Gastrocnemius medialis (tissue), 4 donors: ENCODE results near the gene RCAN1. TPM values are rescaled to one million over a fixed set of nuclear protein-coding genes. Genes with fewer than 3 reads are reported as not detected.

Experiments used
- ATAC-seq, 2 donors: fragments of 150-250 bp; one replicate each; pipeline ENCODE4 v1.9.1; 2016
- DNase-seq, 2 donors: peaks; one replicate each; pipeline ENCODE4 v3.0.0-alpha.2; 2019
- H3K27ac ChIP-seq, 4 donors: fragments of 200-600 bp; sonication (generic); 1 replicate in 1 of 4; 2 replicates in 3 of 4; pipeline ENCODE4 v1.5.1; 2016 to 2018; ENCODE audit warnings: mild to moderate bottlenecking in 2 of 4, moderate library complexity in 1 of 4
- H3K27me3 ChIP-seq, 3 donors: fragments of 200-600 bp; sonication (generic) in 2 of 3; 1 replicate in 1 of 3; 2 replicates in 2 of 3; pipeline versions ENCODE4 v1.5.1 to v1.6.0; 2016 to 2019; ENCODE audit warnings: mild to moderate bottlenecking in 1 of 3, moderate library complexity in 1 of 3
- H3K36me3 ChIP-seq, 2 donors: fragments of 200-600 bp; sonication (generic) in 1 of 2; one replicate each; pipeline ENCODE4 v1.5.1; 2017 to 2018
- H3K4me1 ChIP-seq, 2 donors: fragments of 200-600 bp; sonication (generic) in 1 of 2; one replicate each; pipeline ENCODE4 v1.5.1; 2016 to 2017; ENCODE audit warnings: mild to moderate bottlenecking in 2 of 2
- H3K4me3 ChIP-seq, 4 donors: fragments of 200-600 bp; sonication (generic) in 3 of 4; 1 replicate in 1 of 4; 2 replicates in 3 of 4; pipeline ENCODE4 v1.5.1; 2016 to 2019; ENCODE audit warnings: mild to moderate bottlenecking in 2 of 4
- H3K9me3 ChIP-seq, 3 donors: fragments of 200-600 bp; sonication (generic) in 2 of 3; 1 replicate in 1 of 3; 2 replicates in 2 of 3; pipeline ENCODE4 v1.5.1; 2016 to 2019
- CTCF ChIP-seq, 5 experiments: fragments of 450-650 bp in 3 of 5; fragments of 200-600 bp in 2 of 5; sonication (generic) in 2 of 5; IDR thresholded peaks in 4 of 5; conservative IDR thresholded peaks in 1 of 5; 1 replicate in 4 of 5; 2 replicates in 1 of 5; pipeline ENCODE4 v1.5.1; 2016 to 2019; ENCODE audit warnings: antibody characterized with exemption in 5 of 5, mild to moderate bottlenecking in 3 of 5, moderate library complexity in 3 of 5
- POLR2A ChIP-seq, 2 donors: fragments of 450-650 bp; IDR thresholded peaks; one replicate each; pipeline ENCODE4 v1.6.1; 2017; ENCODE audit warnings: antibody characterized with exemption in 2 of 2, mild to moderate bottlenecking in 2 of 2, moderate library complexity in 2 of 2
- in situ Hi-C, 4 donors: fragments of 200-750 bp; cut with MboI; loops; one replicate each; pipeline versions ENCODE4 v1.15.0 to v1.8.0; 2017; ENCODE audit warnings: low sequenced_read_pairs in 4 of 4
- intact Hi-C: fragments of 100-400 bp; cut with DNase I; formaldehyde crosslinking; loops from one replicate; pipeline ENCODE4 v1.15.1; 2023; ENCODE audit warnings: low total_unique reads
- total RNA-seq, 4 donors: library from RNA; depleted of rRNA; stranded (reverse); fragments of >200 nt; gene quantifications; one replicate each; pipeline versions ENCODE4 v1.1.0 to v1.2.3, GENCODE V29; 2016

Gene RCAN1
- total RNA-seq, 4 donors from 2014 or later = 21.7 to 37.9 (median 33.2) TPM

- no peak for TF ChIP-seq POLR2A (IDR thresholded peaks at IDR 0.05)
- no peak for TF ChIP-seq CTCF (IDR thresholded peaks at IDR 0.05 in 4 of 5, conservative IDR thresholded peaks at IDR 0.05 in 1 of 5)
- Histone ChIP-seq H3K36me3 (peaks cover 0 to 49% of the 10 kb centered on the region in 2 donors), H3K27me3 (no peaks in the 10 kb centered on the region), H3K4me1 (peaks cover under 1 to 9% of the 10 kb centered on the region in 2 donors), H3K9me3 (no peaks in the 10 kb centered on the region), H3K27ac (no peak overlapping the region), H3K4me3 (no peak overlapping the region)
- intact Hi-C loops (no loop called here), in situ Hi-C loops (no loop called here)
- no peak for DNase-seq
- no peak for ATAC-seq
These were observed 94.6 kb downstream of the RCAN1 start for GRCh38 chr21:34520281-34520680.

- H3K27ac ChIP-seq = no peak overlapping the region
- intact Hi-C loops = no loop called here
- in situ Hi-C loops = no loop called here
- peaks cover 0 to 4% of the 10 kb centered on the region in 2 donors for H3K4me1 ChIP-seq
- ATAC-seq = no peak
- no peak for DNase-seq
- H3K4me3 ChIP-seq = no peak overlapping the region
- H3K36me3 ChIP-seq = peaks cover 0 to 49% of the 10 kb centered on the region in 2 donors
- TF ChIP-seq POLR2A (IDR thresholded peaks at IDR 0.05) (no peak), CTCF (IDR thresholded peaks at IDR 0.05 in 4 of 5, conservative IDR thresholded peaks at IDR 0.05 in 1 of 5) (no peak)
- H3K9me3 ChIP-seq = no peaks in the 10 kb centered on the region
- H3K27me3 ChIP-seq = no peaks in the 10 kb centered on the region
These were observed 95.2 kb downstream of the RCAN1 start for GRCh38 chr21:34519694-34520093.

- no peak overlapping the region for H3K4me3 ChIP-seq
- in situ Hi-C loops = no loop called here
- intact Hi-C loops = no loop called here
- H3K9me3 ChIP-seq = no peaks in the 10 kb centered on the region
- peaks cover 0 to 4% of the 10 kb centered on the region in 2 donors for H3K4me1 ChIP-seq
- H3K27me3 ChIP-seq = no peaks in the 10 kb centered on the region
- H3K36me3 ChIP-seq = peaks cover 0 to 49% of the 10 kb centered on the region in 2 donors
- DNase-seq = no peak
- no peak overlapping the region for H3K27ac ChIP-seq
- TF ChIP-seq POLR2A (IDR thresholded peaks at IDR 0.05) (no peak), CTCF (IDR thresholded peaks at IDR 0.05 in 4 of 5, conservative IDR thresholded peaks at IDR 0.05 in 1 of 5) (no peak)
- ATAC-seq = no peak
These were observed 95.9 kb downstream of the RCAN1 start for GRCh38 chr21:34519016-34519415.

- Histone ChIP-seq H3K9me3 (no peaks in the 10 kb centered on the region), H3K4me1 (no peaks in the 10 kb centered on the region), H3K27me3 (no peaks in the 10 kb centered on the region), H3K36me3 (peaks cover 0 to 48% of the 10 kb centered on the region in 2 donors), H3K4me3 (no peak overlapping the region), H3K27ac (no peak overlapping the region)
- no peak for TF ChIP-seq CTCF (IDR thresholded peaks at IDR 0.05 in 4 of 5, conservative IDR thresholded peaks at IDR 0.05 in 1 of 5)
- no peak for TF ChIP-seq POLR2A (IDR thresholded peaks at IDR 0.05)
- DNase-seq (no peak), ATAC-seq (no peak)
- intact Hi-C loops = no loop called here
- in situ Hi-C loops = no loop called here
These were observed 96.6 kb downstream of the RCAN1 start for GRCh38 chr21:34518301-34518700.
